ENCODE data around the gene SREBF1.
A peak's percentile ranks its signal among the peaks of the same experiment; 100 is the strongest.

SREBF1 gene

DNA sequence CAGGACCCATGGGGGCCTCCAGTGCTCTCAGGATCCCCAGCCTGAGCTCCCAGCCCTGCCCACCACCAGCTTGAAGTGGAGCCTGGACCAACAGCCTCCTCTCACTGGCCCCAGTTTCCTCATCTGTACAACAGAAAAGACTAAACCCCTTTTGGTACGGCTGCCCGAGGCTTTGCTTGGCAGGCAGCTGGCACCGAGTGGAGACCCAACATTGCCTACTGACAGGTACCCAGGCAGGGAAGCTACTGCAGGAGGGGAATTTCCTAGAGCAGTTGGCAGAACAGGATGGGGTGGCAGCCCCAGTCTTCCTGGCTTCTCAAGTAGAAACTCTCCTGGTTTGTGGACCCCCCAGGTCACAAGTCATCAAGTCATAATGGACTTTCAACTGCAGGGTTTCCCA is 14.2 kb downstream of the SREBF1 start:
- no peak for DNase-seq

DNA sequence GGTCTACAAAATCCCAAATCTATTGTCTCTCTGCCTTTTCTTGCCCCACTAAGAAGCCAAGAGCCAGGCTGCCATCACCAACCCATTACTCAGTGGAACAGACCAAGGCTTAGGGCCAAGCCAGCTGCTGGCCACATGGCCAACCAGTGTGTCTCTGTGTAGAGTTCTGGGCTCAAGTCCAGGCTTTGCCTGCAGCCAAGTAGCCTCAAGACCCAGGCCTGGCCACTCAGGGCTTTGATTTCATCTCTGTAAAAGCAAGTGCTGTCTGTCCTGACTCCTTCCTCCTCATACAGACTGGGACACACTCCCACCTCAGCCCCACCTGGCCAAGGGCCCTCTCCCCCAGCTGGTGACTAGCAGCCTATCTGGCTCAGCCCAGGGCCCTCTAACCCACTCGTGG is 14.6 kb downstream of the SREBF1 start:
- DNase-seq = no peak

GRCh38 chr17:17820463-17821158 is 16.2 kb downstream of the SREBF1 start:
- DNase-seq = no peak

GRCh38 chr17:17820046-17820445 is 16.7 kb downstream of the SREBF1 start:
- no peak for DNase-seq

DNA sequence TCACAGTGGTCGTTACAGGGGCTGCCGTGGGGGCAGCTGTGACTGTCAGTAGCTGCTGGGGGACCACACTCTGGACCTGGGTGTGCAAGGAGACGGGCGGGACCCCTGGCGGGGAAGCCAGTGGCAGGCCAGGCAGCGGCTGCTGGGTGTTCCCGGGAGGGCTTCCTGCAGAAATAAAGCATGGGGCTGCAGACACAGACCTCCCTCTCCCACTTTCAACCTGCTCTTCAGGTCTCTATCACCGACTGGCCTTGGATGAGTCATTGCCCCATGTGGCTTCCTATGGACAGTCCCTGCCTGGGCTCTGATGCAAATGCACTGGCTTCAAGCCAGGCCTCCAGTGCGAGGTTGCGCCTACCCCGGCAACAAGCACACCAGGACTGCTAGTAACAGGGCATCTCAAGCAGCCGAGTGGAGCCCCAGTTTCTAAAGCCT is 17.2 kb downstream of the SREBF1 start:
- DNase-seq = peak; percentile 47

DNA sequence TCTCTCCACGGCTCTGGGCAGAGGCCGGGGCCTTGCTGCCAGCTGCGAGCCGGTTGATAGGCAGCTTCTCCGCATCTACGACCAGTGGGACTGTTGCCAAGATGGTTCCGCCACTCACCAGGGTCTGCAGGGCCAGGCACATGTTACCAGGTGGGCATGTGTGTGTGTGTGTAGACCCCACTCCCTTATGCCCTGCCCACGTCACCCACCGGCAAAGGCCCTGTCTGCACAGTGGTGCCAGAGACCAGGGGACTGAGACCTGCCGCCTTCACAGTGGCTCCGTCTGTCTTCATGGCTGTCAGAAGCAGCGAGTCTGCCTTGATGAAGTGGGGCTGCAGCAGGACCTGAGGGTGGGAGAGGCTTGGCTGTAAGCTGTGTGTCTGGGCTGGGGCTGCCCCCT is 17.7 kb downstream of the SREBF1 start:
- no peak for DNase-seq

GRCh38 chr17:17818088-17818526 is 18.7 kb downstream of the SREBF1 start:
- DNase-seq = no peak

GRCh38 chr17:17817552-17817947 is 19.2 kb downstream of the SREBF1 start:
- no peak for DNase-seq

DNA sequence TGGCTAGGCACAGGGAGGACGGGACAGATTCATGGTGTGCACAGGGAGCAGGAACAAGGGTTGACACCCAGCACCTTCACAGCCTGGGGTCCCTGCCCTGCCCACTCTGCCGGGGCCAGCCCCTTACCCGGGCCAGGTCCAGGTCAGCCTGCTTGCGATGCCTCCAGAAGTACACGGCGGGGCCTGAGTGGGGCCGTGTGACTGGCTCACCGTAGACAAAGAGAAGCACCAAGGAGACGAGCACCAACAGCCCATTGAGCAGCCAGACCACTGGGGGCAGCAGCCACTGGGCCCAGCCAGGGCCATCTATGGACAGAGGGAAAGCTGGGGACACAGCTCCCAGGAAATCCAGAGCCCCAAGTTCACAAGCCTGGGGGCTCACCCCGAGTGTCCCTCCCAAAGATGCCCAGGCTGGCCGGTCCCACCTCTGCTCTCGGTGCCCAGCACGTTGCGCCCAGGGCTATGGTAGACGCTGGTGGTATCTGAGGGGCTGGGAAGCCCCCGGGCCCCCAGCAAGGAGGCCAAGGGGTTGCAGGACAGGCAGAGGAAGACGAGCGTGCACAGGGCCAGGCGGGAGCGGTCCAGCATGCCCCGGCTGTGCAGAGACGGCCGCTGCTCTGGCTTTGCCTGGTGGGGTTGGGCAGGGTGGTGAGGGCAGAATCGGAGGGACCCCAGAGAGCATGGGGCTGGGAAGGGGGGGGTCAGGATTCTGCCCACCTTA is 19.8 kb downstream of the SREBF1 start:
- DNase-seq = no peak

DNA sequence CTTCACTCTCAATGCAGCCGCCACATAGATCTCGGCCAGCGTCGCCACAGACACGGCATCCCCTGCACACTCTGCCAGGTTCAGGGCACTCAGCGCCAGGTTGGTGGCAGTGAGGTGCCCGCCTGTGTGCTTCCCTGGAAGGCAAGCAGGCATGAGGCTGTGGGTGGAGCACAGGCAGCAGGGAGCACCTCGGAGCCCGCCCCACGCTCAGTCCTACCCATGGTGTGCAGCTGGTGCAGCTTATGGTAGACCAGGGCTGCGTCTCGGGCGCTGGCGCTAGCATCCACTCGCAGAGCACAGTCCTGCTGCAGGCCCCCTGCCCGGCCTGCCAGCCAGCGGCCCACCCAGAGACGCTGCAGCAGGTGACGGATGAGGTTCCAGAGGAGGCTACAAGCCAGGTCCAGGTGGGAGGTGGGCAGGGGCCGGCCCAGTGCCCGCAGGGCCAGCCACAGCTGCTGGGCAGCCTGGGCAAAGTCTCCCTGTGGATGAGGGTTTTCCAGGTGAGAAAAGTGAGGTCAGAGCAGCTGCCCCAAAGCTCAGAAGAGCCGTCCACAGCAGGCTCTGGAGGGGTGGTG is 20.5 kb downstream of the SREBF1 start:
- no peak for DNase-seq

DNA sequence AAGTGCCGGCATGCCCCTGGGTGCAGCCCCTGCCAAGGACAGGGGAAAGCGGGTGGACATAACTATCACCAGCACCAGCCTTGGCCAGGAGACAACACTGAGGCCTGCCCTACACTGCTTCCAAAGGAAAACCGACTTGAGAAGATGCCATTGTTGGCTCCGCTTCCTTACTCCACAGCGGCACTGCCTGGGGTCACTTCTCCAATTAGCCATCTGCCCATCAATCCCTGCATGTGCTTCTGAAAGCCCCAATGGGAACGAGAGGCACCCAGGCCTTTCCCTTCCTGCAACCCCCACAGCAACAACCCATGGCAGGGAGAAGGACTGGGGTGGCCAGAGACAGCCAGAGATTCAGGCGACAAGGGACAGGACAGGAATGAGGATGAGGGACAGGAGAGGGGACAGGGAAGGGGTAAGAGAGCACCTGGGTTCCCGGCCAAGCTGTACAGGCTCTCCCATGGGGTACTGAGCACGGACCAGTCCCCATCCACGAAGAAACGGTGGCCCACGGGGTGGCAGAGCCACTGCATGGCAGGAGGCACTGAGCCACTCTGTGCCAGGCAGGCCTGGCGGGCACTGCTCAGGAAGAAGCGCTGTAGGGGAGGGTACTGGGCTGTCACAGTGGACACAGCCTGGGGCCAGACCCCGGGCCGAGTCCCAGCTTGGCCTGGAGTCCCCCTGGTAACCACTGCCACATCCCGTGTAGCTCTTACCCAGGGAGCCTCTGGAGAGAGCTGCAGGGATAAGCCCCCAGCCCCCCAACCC is 21.2 kb downstream of the SREBF1 start:
- DNase-seq = no peak

- no peak for DNase-seq
Measured at GRCh38 chr17:17815062-17815406, 21.8 kb downstream of the SREBF1 start.

- no peak for DNase-seq
Measured at GRCh38 chr17:17814162-17815061, 22.4 kb downstream of the SREBF1 start.

DNA sequence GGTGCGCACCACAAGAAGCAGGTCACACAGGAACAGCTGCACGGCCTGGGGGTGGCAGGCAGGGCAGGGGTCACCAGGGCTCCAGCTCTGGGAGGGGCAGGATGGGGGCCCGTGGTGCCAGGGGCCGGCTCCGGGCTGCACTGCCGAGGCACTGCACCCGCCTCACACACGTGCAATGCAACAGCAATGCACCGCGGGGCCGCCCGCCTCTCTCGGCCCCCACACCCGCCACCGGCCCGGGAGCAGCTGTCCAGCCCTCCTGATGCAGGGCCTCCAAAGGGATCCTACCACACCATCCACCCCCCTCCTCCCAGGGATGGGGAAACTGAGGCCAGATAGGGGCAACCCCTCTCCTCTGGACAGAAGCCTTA is 23.1 kb downstream of the SREBF1 start:
- DNase-seq = no peak

- DNase-seq = no peak
Measured at GRCh38 chr17:17813055-17813724, 23.6 kb downstream of the SREBF1 start.

GRCh38 chr17:17812211-17813054 is 24.4 kb downstream of the SREBF1 start:
- DNase-seq = peak; percentile 65

DNA sequence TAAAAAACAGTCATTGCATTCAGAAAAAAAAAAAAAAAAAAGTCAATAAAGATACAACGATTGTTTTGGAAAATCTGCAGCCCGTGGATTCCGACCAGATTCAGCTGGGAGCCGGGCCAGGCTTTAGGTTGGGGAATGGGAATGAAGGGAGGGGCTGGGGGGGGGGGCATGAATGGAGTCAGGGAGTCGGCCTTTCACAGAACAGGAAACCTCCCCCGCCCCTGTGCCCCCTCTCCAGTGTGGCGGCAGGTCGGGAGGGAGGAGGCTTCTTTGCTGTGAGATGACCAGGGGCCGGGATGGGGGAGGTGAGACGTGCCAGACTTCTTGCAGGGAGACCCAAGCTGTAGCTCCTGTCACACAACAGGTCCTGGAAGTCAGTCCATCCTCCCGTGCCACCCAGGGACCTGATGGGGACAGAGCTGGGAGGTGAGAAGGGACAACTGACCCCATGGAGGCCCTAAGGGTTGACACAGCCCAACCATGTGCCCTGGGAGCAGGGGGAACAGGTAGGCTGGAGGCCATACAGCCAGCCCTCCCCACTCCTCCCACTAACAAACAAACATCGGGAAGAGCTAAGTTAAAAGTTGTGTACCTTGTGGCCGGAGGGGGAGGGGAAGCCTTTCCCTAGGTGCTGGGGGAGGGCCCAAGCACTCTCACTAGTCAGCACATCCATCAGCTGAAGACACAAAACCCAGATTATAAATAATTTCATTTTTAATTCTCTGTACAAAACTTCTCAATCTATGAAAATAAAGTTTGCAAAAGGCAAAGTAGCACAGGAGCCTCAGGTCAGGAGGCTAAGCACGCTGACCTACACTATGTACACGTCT is 25.2 kb downstream of the SREBF1 start:
- DNase-seq = no peak

DNA sequence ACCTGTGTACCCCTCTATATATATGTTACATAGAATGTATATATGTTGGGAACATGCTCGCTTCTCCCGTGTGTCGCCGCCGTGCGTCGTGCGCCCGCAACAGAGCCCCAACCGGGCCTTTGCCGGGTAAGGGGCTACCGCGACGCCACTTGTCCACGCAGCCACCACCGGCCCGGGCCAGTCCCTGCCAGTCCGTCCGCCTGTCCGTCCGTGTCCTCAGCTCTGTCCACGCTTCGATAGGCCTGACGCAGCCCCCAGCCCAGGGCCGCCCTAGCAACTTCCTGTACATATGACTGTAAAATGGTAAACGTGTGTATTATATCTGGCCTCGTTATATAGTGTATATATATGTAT is 25.9 kb downstream of the SREBF1 start:
- DNase-seq = no peak

DNA sequence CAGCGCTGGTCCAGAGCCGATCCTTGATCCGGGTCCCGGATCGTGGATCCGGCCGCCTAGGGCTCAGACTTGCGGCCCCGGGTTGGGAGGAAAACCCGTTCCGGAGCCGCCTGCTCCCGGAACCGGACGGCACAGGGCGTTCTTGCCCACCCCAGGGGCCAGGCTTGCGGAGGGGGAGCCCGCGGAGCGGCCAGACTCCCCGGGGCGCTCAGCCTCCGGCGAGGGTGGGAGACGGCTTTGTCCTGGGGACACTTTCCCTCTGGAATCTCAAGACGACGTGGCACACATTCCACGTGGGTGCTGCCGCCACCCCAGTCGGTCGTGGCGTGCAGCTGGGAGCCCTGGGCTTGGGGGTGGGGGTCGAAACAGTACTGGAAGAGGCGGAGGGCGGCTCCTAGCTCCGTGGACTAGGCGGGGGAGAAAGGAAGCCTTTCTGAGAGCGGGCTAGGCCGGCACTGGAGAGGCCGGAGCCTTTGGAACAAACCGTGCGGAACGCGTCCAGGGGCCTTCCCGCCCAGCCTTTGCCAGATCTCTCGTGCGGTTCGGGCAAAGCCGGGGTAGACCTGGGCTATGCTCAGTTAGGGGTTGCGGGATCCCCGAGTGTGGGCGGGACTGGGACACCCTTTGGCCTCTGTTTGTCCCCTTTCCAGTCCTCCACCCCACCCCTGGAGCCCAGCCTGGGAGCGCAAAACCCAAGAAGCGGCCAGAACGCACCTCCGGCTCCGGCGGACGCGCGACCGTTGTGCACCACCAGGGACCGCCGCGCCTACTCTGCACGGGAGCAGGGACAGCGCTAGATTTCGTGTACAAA is 26.5 kb downstream of the SREBF1 start:
- DNase-seq = no peak

All from activated CD4-positive, alpha-beta T cell treated with anti-CD3 and anti-CD28 coated beads, Interleukin-2, amount 50 U/mL, for 1 hour (primary cell).